Body of pancreas (tissue), 4 donors: ENCODE data around the gene PNKD. TPM values are rescaled to one million over a fixed set of nuclear protein-coding genes. Genes with fewer than 3 reads are reported as not detected.

Source experiments
- ATAC-seq: fragments of 150-250 bp; one replicate; pipeline ENCODE4 v1.9.1; 2016
- DNase-seq, 4 donors: peaks; one replicate each; pipeline ENCODE4 v3.0.0-alpha.2; 2019
- H3K27ac ChIP-seq, 4 donors: fragments of 200-600 bp; sonication (generic); 1 replicate in 3 of 4; 2 replicates in 1 of 4; pipeline versions ENCODE4 v1.5.1 to v1.6.1; 2016 to 2019; ENCODE audit warnings: mild to moderate bottlenecking in 1 of 4, mixed read lengths in 1 of 4, moderate library complexity in 1 of 4
- H3K27me3 ChIP-seq, 2 donors: fragments of 200-600 bp; sonication (generic); one replicate each; pipeline ENCODE4 v1.6.0; 2016; ENCODE audit warnings: mild to moderate bottlenecking in 1 of 2
- H3K36me3 ChIP-seq, 2 donors: fragments of 200-600 bp; sonication (generic); replicated peaks in 1 of 2; 2 replicates each; pipeline ENCODE4 v1.5.1; 2016; ENCODE audit warnings: low read depth in 2 of 2; ENCODE audit not compliant: insufficient read depth in 1 of 2
- H3K4me1 ChIP-seq: fragments of 200-600 bp; sonication (generic); one replicate; pipeline ENCODE4 v1.6.0; 2016
- H3K4me3 ChIP-seq, 2 donors: fragments of 200-600 bp; sonication (generic); 1 replicate in 1 of 2; 2 replicates in 1 of 2; pipeline ENCODE4 v1.5.1; 2016 to 2019
- H3K9me3 ChIP-seq, 3 donors: fragments of 200-600 bp; sonication (generic); 1 replicate in 2 of 3; 2 replicates in 1 of 3; pipeline ENCODE4 v1.5.1; 2016
- POLR2A ChIP-seq, 3 donors: fragments of 450-650 bp; IDR thresholded peaks; one replicate each; pipeline ENCODE4 v1.6.1; 2016; ENCODE audit warnings: antibody characterized with exemption in 3 of 3, mild to moderate bottlenecking in 2 of 3
- WGBS, 2 donors: methylation state at CpG; one replicate each; pipeline ENCODE4 v1.1.5; 2017; 5-methylcytosine and 5-hydroxymethylcytosine counted together
- intact Hi-C: fragments of 100-400 bp; cut with DNase I; formaldehyde crosslinking; loops from one replicate; pipeline ENCODE4 v1.15.1; 2023
- total RNA-seq, 2 donors: library from RNA; depleted of rRNA; stranded (reverse); fragments of >200 nt; gene quantifications; one replicate each; pipeline ENCODE4 v1.1.0, GENCODE V29; 2016
- TF ChIP-seq, protein P1 (sequence below), 7 experiments: fragments of 450-650 bp in 4 of 7; fragments of 200-600 bp in 3 of 7; sonication (generic) in 3 of 7; IDR thresholded peaks; one replicate each; pipeline ENCODE4 v1.5.1; 2016 to 2019; ENCODE audit warnings: antibody characterized with exemption in 7 of 7

PNKD gene
- total RNA-seq, 2 donors from 2014 or later = 17.1 to 21.3 TPM

DNA sequence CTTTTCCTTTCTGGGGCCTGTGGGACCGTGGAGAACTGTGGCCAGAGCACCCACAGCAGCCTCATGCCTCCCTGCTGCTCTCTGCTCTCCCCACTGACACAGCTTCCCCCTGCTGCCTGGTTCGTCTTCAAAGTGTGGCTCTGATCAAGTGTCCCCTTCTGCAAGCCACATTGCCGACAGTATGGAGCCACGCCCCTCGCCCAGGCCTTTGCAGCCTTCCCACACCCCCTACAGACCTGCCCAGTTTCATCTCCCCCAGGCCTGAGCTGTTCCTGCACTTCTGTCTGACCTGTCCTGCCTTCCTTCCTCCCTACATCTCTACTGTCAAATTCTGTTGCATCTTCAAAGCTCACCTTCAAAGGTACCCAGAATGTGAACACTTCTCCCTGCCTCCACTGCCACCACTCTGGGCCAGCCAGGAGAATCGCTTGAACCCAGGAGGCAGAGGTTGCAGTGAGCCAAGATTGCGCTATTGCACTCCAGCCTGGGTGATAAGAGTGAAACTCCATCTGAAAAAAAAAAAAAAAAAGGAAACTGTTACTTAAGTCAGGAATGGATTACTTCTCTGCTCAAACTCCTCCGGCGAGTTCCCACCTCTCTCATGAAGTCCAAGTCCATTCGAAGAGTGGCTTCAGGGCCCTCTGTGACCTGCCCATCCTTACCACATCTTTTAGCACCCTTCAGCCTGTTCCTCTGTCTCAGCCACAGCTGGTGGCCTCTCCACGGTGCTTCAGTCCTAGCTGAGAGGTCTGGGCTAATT lies 57.3 kb downstream of the PNKD start:
- H3K36me3 ChIP-seq = no peaks in the 10 kb centered on the region
- no peak for ATAC-seq
- peaks cover 19% of the 10 kb centered on the region for H3K4me1 ChIP-seq
- no peaks in the 10 kb centered on the region for H3K9me3 ChIP-seq
- H3K27ac ChIP-seq = no peak overlapping the region
- TF ChIP-seq, protein P1, sequence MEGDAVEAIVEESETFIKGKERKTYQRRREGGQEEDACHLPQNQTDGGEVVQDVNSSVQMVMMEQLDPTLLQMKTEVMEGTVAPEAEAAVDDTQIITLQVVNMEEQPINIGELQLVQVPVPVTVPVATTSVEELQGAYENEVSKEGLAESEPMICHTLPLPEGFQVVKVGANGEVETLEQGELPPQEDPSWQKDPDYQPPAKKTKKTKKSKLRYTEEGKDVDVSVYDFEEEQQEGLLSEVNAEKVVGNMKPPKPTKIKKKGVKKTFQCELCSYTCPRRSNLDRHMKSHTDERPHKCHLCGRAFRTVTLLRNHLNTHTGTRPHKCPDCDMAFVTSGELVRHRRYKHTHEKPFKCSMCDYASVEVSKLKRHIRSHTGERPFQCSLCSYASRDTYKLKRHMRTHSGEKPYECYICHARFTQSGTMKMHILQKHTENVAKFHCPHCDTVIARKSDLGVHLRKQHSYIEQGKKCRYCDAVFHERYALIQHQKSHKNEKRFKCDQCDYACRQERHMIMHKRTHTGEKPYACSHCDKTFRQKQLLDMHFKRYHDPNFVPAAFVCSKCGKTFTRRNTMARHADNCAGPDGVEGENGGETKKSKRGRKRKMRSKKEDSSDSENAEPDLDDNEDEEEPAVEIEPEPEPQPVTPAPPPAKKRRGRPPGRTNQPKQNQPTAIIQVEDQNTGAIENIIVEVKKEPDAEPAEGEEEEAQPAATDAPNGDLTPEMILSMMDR (IDR thresholded peaks at IDR 0.05) = no peak
- no peak for TF ChIP-seq POLR2A (IDR thresholded peaks at IDR 0.05)
- H3K27me3 ChIP-seq = no peaks in the 10 kb centered on the region
- 73 to 75% methylated on average over 11 of the region's 11 CpGs for WGBS, 2 donors
- intact Hi-C loops = no loop called here
- no peak for DNase-seq
- no peak overlapping the region for H3K4me3 ChIP-seq

DNA sequence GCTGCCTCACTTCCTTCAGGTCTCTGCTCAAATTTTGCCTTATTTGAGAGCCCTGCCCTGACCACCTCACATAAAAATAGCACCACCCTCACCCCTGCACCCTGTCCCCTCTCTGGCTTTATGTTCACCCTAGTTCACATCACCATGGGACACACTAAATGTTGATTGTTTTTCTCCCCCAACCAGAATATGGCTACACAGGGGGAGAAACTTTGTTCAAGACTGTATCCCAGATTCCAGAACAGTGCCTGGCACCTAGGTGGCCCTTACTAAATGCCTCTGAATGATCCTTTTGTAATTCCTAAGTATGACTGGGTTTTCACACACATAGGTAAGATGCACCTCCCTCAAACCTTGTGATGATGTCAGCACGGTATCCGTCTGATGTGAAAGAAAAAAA lies 58.0 kb downstream of the PNKD start:
- no peaks in the 10 kb centered on the region for H3K9me3 ChIP-seq
- intact Hi-C loops = no loop called here
- no peak overlapping the region for H3K4me3 ChIP-seq
- no peaks in the 10 kb centered on the region for H3K36me3 ChIP-seq
- no peaks in the 10 kb centered on the region for H3K27me3 ChIP-seq
- 90 to 100% methylated on average over 2 of the region's 2 CpGs for WGBS, 2 donors
- no peak for TF ChIP-seq POLR2A (IDR thresholded peaks at IDR 0.05)
- TF ChIP-seq, protein P1 (IDR thresholded peaks at IDR 0.05) = no peak
- peaks cover 18% of the 10 kb centered on the region for H3K4me1 ChIP-seq
- ATAC-seq = no peak
- DNase-seq = no peak
- H3K27ac ChIP-seq = no peak overlapping the region

DNA sequence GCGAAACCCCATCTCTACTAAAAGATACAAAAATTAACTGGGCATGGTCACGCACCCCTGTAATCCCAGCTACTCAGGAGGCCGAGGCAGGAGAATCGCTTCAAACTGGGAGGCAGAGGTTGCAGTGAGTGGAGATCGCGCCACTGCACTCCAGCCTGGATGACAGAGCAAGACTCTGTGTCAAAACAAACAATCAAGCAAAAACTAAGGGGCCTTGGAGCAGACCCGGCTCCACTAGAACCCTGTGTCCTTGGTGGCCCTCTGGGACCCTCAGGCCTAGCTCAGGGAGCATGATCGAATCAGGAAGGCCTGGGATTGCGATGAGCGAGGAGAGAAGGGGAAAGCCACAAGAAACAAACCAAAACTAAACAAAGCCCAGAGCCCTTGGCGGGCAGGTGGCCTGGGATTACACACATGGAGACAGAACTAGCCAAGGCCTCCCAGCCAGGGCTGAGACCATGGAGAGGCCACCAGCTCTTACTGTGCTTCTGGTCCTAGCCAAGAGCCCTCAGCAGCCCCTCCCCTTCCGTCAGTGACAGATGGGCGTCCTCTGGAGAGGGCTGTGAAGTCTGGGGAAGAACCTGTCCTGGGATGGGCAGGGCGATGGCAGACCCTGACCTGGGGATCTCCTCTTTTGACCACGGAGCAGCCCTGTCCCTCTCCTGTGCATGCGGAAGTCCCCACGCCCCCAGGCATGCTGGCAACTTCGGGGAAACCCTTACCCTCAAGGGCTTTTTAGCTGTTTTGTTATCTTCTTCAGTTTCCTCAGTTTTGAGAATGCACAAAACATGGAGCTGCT lies 58.9 kb downstream of the PNKD start:
- intact Hi-C loops = no loop called here
- TF ChIP-seq POLR2A (IDR thresholded peaks at IDR 0.05) = no peak
- TF ChIP-seq, protein P1 (IDR thresholded peaks at IDR 0.05) = no peak
- Histone ChIP-seq H3K36me3 (no peaks in the 10 kb centered on the region), H3K27ac (no peak overlapping the region), H3K4me1 (peaks cover 9% of the 10 kb centered on the region), H3K27me3 (no peaks in the 10 kb centered on the region), H3K4me3 (no peak overlapping the region), H3K9me3 (no peaks in the 10 kb centered on the region)
- 77 to 87% methylated on average over 18 of the region's 18 CpGs for WGBS, 2 donors
- no peak for DNase-seq
- ATAC-seq = no peak

DNA sequence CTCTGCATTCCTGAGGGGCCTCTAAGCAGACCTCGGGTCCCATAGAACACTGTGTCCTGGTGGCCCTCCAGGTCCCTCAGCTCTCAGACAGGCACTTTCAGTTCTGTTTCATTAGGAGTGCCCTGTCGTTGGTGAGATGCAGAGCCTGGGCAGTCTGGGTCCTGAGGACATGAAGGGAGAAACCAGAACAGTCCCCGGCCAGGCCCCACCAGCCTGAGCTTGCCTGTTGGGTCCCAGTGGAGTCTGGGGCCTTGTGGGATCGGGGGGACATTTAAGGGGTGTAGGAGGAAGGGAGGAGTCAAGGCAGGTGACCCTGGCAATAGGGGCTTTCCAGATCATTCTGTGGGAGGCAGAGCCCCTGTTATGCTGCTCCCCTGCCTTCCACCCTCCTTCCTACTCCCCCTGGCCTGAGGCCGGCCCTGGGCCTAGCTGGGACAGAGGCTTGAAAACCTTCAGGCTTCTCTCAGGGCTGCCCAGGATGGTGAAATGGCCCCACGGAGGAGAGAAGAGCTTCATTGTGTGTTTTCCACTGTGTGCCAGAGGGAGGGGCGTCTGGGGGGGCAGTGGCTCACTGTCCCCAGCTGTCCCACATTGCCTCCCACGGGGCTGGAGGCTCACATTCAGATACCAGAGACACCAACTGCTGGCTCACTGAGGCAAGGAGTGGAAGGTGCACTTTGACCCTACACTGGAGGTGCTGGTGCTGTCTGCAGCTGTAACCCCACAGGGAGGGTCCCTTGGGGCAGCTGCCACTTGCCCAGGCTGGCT lies 59.7 kb downstream of the PNKD start:
- Histone ChIP-seq H3K9me3 (no peaks in the 10 kb centered on the region), H3K27ac (no peak overlapping the region), H3K4me3 (no peak overlapping the region), H3K36me3 (no peaks in the 10 kb centered on the region), H3K4me1 (peaks cover 4% of the 10 kb centered on the region), H3K27me3 (no peaks in the 10 kb centered on the region)
- TF ChIP-seq, protein P1 (IDR thresholded peaks at IDR 0.05) = no peak
- no peak for TF ChIP-seq POLR2A (IDR thresholded peaks at IDR 0.05)
- DNase-seq = no peak
- no peak for ATAC-seq
- intact Hi-C loops = no loop called here
- 60 to 89% methylated on average over 3 to 8 of the region's 8 CpGs for WGBS, 2 donors
